ENCODE results near the gene ZNF665. TPM values are rescaled to one million over a fixed set of nuclear protein-coding genes. Genes with fewer than 3 reads are reported as not detected.
"Not testable (repeated sequence)": the region's sequence is repeated elsewhere in the genome, so short reads cannot be mapped to it uniquely, and the experiment has no call there.

ZNF665 gene
- total RNA-seq, 2 donors from 2014 or later: 1.1 to 2.2 TPM

DNA sequence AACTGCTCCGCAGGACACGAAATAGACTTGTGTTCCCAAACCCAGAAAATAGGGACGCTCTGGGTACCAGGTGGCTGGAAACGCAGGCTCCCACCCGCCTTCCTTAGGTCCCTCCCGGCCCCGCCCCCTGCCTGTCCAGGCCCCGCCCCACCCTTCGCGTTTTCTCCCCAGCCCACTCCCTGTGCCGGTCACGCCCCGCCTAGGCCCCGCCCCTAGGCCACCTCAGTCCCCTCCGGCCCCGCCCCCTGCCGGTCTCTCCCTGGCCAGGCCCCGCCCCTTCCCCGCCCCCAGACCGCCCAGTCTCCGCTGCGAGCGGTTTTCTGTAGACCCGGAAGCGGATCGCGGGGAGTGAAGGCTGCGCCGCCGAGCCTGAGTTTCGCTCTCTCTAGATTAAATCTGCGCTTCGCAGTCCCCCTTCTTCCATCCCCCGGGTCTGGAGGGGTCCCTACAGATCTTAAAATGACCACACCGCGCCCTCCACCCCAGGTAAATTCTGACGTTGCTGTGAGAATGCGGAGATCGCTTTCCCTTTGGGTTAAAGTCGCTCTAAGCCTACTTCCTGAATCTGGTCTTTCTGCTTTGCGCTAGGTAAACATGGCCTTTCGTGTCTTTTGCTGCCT lies 3.7 kb upstream of the ZNF665 start:
- Histone ChIP-seq H3K9me3 (peaks cover 0 to 31% of the 10 kb centered on the region in 2 donors), H3K27me3 (no peaks in the 10 kb centered on the region), H3K27ac (peak overlapping the region; percentile 80 to 82), H3K36me3 (peaks cover 15% of the 10 kb centered on the region), H3K4me1 (peaks cover 0 to 20% of the 10 kb centered on the region in 2 donors), H3K4me3 (peak overlapping the region; percentile 66 to 87)
- TF ChIP-seq, protein P1, sequence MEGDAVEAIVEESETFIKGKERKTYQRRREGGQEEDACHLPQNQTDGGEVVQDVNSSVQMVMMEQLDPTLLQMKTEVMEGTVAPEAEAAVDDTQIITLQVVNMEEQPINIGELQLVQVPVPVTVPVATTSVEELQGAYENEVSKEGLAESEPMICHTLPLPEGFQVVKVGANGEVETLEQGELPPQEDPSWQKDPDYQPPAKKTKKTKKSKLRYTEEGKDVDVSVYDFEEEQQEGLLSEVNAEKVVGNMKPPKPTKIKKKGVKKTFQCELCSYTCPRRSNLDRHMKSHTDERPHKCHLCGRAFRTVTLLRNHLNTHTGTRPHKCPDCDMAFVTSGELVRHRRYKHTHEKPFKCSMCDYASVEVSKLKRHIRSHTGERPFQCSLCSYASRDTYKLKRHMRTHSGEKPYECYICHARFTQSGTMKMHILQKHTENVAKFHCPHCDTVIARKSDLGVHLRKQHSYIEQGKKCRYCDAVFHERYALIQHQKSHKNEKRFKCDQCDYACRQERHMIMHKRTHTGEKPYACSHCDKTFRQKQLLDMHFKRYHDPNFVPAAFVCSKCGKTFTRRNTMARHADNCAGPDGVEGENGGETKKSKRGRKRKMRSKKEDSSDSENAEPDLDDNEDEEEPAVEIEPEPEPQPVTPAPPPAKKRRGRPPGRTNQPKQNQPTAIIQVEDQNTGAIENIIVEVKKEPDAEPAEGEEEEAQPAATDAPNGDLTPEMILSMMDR (IDR thresholded peaks at IDR 0.05): peak in 1 of 2 donors; percentile 2
- DNase-seq (ENCODE audit: low spot score): peak; percentile 95

DNA sequence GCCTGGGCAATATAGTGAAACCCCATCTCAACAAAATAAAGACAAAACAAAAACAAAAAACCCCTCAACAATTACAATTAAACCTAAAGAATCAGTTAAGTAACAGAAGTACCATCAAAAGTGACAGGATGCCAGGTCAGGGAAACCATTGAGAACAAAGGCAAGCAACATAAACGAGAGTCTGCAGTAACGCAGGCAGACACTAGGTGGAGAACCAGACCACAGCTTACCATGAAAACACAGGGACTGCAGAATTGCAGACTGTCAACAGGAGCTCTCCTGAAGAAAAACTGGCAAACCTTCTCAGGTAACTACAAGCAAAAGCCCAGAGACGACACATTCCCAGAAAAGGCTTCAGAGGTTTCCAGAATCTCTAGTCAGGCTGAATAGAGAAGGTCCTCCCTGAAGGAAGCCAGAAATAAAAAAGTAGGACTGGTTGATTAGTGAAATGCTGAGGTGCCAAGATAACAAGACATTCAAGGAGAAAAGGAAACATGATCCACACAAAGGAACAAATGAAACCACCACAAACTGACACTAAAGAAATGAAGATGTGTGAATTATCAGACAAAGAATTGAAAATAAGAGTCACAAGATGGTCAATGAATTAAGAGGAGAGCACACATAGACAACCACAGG lies 2.2 kb upstream of the ZNF665 start:
- peaks cover 0 to 22% of the 10 kb centered on the region in 2 donors for H3K4me1 ChIP-seq
- H3K27ac ChIP-seq: no peak overlapping the region
- H3K4me3 ChIP-seq: no peak overlapping the region
- TF ChIP-seq, protein P1 (IDR thresholded peaks at IDR 0.05): peak; percentile 91 to 94
- peak; percentile 85 for DNase-seq (ENCODE audit: low spot score)
- no peaks in the 10 kb centered on the region for H3K27me3 ChIP-seq
- peaks cover 3% of the 10 kb centered on the region for H3K36me3 ChIP-seq
- H3K9me3 ChIP-seq: peaks cover 0 to 16% of the 10 kb centered on the region in 2 donors

- Histone ChIP-seq H3K4me1 (peaks cover 0 to 22% of the 10 kb centered on the region in 2 donors), H3K4me3 (peak overlapping the region; percentile 68 to 72), H3K27me3 (no peaks in the 10 kb centered on the region), H3K9me3 (peaks cover 0 to under 1% of the 10 kb centered on the region in 2 donors), H3K27ac (no peak overlapping the region), H3K36me3 (no peaks in the 10 kb centered on the region)
- TF ChIP-seq, protein P1 (IDR thresholded peaks at IDR 0.05): no peak
- no peak for DNase-seq (ENCODE audit: low spot score)
Measured at GRCh38 chr19:53193535-53194222, 521 bp upstream of the ZNF665 start.

DNA sequence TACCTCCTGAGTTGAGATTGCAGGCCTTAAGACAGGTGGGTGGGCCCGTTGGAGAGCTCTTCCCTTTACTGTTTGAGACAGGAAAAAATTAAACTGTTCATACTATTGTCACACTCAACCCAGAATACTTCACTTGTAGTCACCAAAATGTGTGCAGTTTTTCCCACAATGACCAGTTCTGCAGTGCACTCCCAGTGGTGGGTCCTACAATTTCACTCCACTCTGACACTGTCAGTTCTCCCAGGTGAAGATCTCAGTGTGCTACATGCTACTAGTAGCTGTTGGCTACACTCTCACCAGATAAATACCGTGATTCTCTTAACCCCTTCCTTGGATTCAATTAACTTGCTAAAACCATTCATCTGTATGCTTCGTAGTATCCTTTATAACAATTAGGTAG lies 2.9 kb downstream of the ZNF665 start:
- Histone ChIP-seq H3K4me1 (peaks cover 0 to 11% of the 10 kb centered on the region in 2 donors), H3K4me3 (no peak overlapping the region), H3K27ac (no peak overlapping the region), H3K27me3 (no peaks in the 10 kb centered on the region), H3K36me3 (no peaks in the 10 kb centered on the region), H3K9me3 (no peaks in the 10 kb centered on the region)
- TF ChIP-seq, protein P1 (IDR thresholded peaks at IDR 0.05): no peak
- DNase-seq (ENCODE audit: low spot score): no peak

GRCh38 chr19:53189691-53190198 lies 3.4 kb downstream of the ZNF665 start:
- H3K27me3 ChIP-seq; H3K36me3 ChIP-seq; H3K9me3 ChIP-seq; DNase-seq (ENCODE audit: low spot score); H3K27ac ChIP-seq; H3K4me3 ChIP-seq: not testable (repeated sequence)
- peaks cover 0 to 11% of the 10 kb centered on the region in 2 donors for H3K4me1 ChIP-seq

DNA sequence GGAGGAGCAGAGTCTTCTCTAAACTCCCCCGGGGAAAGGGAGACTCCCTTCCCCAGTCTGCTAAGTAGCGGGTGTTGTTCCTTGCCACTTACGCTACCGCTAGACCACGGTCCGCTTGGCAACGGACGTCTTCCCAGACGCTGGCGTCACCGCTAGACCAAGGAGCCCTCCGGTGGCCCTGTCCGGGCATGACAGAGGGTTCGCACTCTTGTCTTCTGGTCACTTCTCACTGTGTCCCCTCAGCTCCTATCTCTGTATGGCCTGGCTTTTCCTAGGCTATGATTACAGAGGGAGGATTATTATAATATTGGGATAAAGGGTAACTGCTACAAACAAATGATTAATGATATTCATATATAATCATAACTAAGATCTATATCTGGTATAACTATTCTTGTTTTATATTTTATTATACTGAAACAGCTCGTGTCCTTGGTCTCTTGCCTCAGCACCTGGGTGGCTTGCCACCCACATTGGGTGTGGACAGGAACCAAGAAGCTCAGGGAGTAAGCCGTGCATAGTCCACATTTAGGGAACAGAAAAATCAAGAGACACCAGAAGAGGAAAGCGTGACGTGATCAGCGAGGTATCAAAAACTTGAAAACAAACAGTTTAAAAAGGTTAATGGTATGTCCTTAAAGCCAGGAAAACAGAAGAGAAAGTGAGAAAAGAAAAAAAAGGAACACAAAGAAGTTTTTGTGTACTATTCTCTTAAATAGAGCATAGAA lies 7.8 kb downstream of the ZNF665 start:
- not testable (repeated sequence) for DNase-seq (ENCODE audit: low spot score); H3K4me1 ChIP-seq; H3K9me3 ChIP-seq; H3K27ac ChIP-seq; H3K36me3 ChIP-seq; H3K4me3 ChIP-seq; H3K27me3 ChIP-seq
